ENCODE results near the gene TSPEAR.

- TF ChIP-seq POLR2A (IDR thresholded peaks at IDR 0.05): no peak
- TF ChIP-seq, protein P1, sequence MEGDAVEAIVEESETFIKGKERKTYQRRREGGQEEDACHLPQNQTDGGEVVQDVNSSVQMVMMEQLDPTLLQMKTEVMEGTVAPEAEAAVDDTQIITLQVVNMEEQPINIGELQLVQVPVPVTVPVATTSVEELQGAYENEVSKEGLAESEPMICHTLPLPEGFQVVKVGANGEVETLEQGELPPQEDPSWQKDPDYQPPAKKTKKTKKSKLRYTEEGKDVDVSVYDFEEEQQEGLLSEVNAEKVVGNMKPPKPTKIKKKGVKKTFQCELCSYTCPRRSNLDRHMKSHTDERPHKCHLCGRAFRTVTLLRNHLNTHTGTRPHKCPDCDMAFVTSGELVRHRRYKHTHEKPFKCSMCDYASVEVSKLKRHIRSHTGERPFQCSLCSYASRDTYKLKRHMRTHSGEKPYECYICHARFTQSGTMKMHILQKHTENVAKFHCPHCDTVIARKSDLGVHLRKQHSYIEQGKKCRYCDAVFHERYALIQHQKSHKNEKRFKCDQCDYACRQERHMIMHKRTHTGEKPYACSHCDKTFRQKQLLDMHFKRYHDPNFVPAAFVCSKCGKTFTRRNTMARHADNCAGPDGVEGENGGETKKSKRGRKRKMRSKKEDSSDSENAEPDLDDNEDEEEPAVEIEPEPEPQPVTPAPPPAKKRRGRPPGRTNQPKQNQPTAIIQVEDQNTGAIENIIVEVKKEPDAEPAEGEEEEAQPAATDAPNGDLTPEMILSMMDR (IDR thresholded peaks at IDR 0.05): no peak
Measured at GRCh38 chr21:44480200-44481053, 230.9 kb downstream of the TSPEAR start.
